ENCODE results near the gene SH3GLB2. TPM values are rescaled to one million over a fixed set of nuclear protein-coding genes. Genes with fewer than 3 reads are reported as not detected.

SH3GLB2 gene
- 34.1 to 52.7 TPM (median 51.3 TPM) in 5 replicates for total RNA-seq (2022; extraction: Qiagen RNA extraction)

GRCh38 chr9:129028192-129028966 is at the start of gene SH3GLB2:
TSS of gene SH3GLB2 (minus strand) at chr9:129028331. CDS start at chr9:129028154, 177 bp downstream.

GRCh38 chr9:129036241-129036922 is 8.3 kb upstream of the SH3GLB2 start, which contains the start of gene MIGA2:
TSS of gene MIGA2 (plus strand) at chr9:129036626. CDS start at chr9:129040595, 3,969 bp downstream.

Other genes starting within 250 kb of the SH3GLB2 start
- 19.9 to 20.9 TPM (median 20.6 TPM) in 5 replicates for gene TBC1D13, start 241.1 kb downstream of the SH3GLB2 start, total RNA-seq (2022; extraction: Qiagen RNA extraction)
- gene ENDOG, start 209.8 kb downstream of the SH3GLB2 start, total RNA-seq (2022; extraction: Qiagen RNA extraction) = 15.5 to 33.2 TPM (median 32.3 TPM) in 5 replicates
- gene SPOUT1, start 198.5 kb downstream of the SH3GLB2 start, total RNA-seq (2022; extraction: Qiagen RNA extraction) = 19.4 to 50.5 TPM (median 41.9 TPM) in 5 replicates
- gene KYAT1, start 146.4 kb downstream of the SH3GLB2 start, total RNA-seq (2022; extraction: Qiagen RNA extraction) = 9.9 to 14.3 TPM (median 10.9 TPM) in 5 replicates
- 79.5 to 107 TPM (median 98.7 TPM) in 5 replicates for gene LRRC8A, start 146.2 kb downstream of the SH3GLB2 start, total RNA-seq (2022; extraction: Qiagen RNA extraction)
- gene PHYHD1, start 107.3 kb downstream of the SH3GLB2 start, total RNA-seq (2022; extraction: Qiagen RNA extraction) = 0.19 to 0.28 TPM (median 0.23 TPM) in 3 of 5 replicates, not detected in the others
- 32.4 to 39.8 TPM (median 37.3 TPM) in 5 replicates for gene DOLK, start 80.7 kb downstream of the SH3GLB2 start, total RNA-seq (2022; extraction: Qiagen RNA extraction)
- 32.9 to 42.5 TPM (median 39.5 TPM) in 5 replicates for gene NUP188, start 80.6 kb downstream of the SH3GLB2 start, total RNA-seq (2022; extraction: Qiagen RNA extraction)
- gene MIGA2, start 8.3 kb upstream of the SH3GLB2 start, total RNA-seq (2022; extraction: Qiagen RNA extraction) = 10.5 to 15.3 TPM (median 14.3 TPM) in 5 replicates
- gene DOLPP1, start 52.8 kb upstream of the SH3GLB2 start, total RNA-seq (2022; extraction: Qiagen RNA extraction) = 17.5 to 20.2 TPM (median 17.7 TPM) in 5 replicates
- gene CRAT, start 82.5 kb upstream of the SH3GLB2 start, total RNA-seq (2022; extraction: Qiagen RNA extraction) = 23.6 to 31.4 TPM (median 29.1 TPM) in 5 replicates
- 118 to 131 TPM (median 129 TPM) in 5 replicates for gene PTPA, start 83.1 kb upstream of the SH3GLB2 start, total RNA-seq (2022; extraction: Qiagen RNA extraction)
- gene IER5L, start 149.9 kb upstream of the SH3GLB2 start, total RNA-seq (2022; extraction: Qiagen RNA extraction) = 22.8 to 51.5 TPM (median 47.4 TPM) in 5 replicates